HG02973 (cell line): ENCODE data around the gene CHST15.

Experiments used
- ATAC-seq: cut with Tn5 transposase; IDR thresholded peaks from one replicate; pipeline ENCODE4 v1.9.1; 2021; ENCODE audit warnings: moderate library complexity; ENCODE audit not compliant: unreplicated experiment

Gene CHST15

GRCh38 chr10:124092860-124093773 lies at the start of gene CHST15:
CHST15 (minus strand) TSS chr10:124093598; CDS start chr10:124046212, 47,386 bp downstream.
- no peak for ATAC-seq

- ATAC-seq = no peak
Observed at GRCh38 chr10:124142960-124143359, 49.6 kb upstream of the CHST15 start.

GRCh38 chr10:124142006-124142739 lies 48.8 kb upstream of the CHST15 start:
- no peak for ATAC-seq

- ATAC-seq = no peak
Observed at GRCh38 chr10:124138883-124139348, 45.5 kb upstream of the CHST15 start.

- ATAC-seq = no peak
Observed at GRCh38 chr10:124138195-124138882, 44.9 kb upstream of the CHST15 start.

- no peak for ATAC-seq
Observed at GRCh38 chr10:124134251-124134893, 41.0 kb upstream of the CHST15 start.

GRCh38 chr10:124132876-124133275 lies 39.5 kb upstream of the CHST15 start:
- no peak for ATAC-seq

- ATAC-seq = no peak
Observed at GRCh38 chr10:124132306-124132705, 38.9 kb upstream of the CHST15 start.

GRCh38 chr10:124131172-124131571 lies 37.8 kb upstream of the CHST15 start:
- no peak for ATAC-seq

GRCh38 chr10:124130198-124130900 lies 37.0 kb upstream of the CHST15 start:
- no peak for ATAC-seq

- ATAC-seq = no peak
Observed at GRCh38 chr10:124129471-124129870, 36.1 kb upstream of the CHST15 start.

- ATAC-seq = no peak
Observed at GRCh38 chr10:124128811-124129145, 35.4 kb upstream of the CHST15 start.

GRCh38 chr10:124127965-124128810 lies 34.8 kb upstream of the CHST15 start:
- no peak for ATAC-seq

- no peak for ATAC-seq
Observed at GRCh38 chr10:124127563-124127962, 34.2 kb upstream of the CHST15 start.

- ATAC-seq = no peak
Observed at GRCh38 chr10:124126983-124127385, 33.6 kb upstream of the CHST15 start.

GRCh38 chr10:124126145-124126982 lies 33.0 kb upstream of the CHST15 start:
- ATAC-seq = no peak

- no peak for ATAC-seq
Observed at GRCh38 chr10:124125305-124126116, 32.1 kb upstream of the CHST15 start.

- no peak for ATAC-seq
Observed at GRCh38 chr10:124124769-124125161, 31.4 kb upstream of the CHST15 start.
